Tibial artery (tissue), 4 donors: Measurements from ENCODE around the gene FBXL7.
"Not testable (repeated sequence)": the region's sequence is repeated elsewhere in the genome, so short reads cannot be mapped to it uniquely, and the experiment has no call there.

Experiments used
- DNase-seq, 2 donors: peaks; one replicate each; pipeline ENCODE4 v3.0.0-alpha.2; 2019
- H3K27ac ChIP-seq, 2 donors: fragments of 200-600 bp; sonication (generic) in 1 of 2; 1 replicate in 1 of 2; 2 replicates in 1 of 2; pipeline ENCODE4 v1.5.1; 2018 to 2019; ENCODE audit warnings: mild to moderate bottlenecking in 1 of 2
- H3K27me3 ChIP-seq, 2 donors: fragments of 200-600 bp; sonication (generic) in 1 of 2; one replicate each; pipeline versions ENCODE4 v1.5.1 to v1.6.0; 2016 to 2019
- H3K36me3 ChIP-seq, 3 donors: fragments of 200-600 bp; sonication (generic) in 2 of 3; one replicate each; pipeline ENCODE4 v1.5.1; 2016 to 2019; ENCODE audit warnings: mild to moderate bottlenecking in 2 of 3
- H3K4me1 ChIP-seq, 4 donors: fragments of 200-600 bp; sonication (generic) in 2 of 4; 1 replicate in 3 of 4; 2 replicates in 1 of 4; pipeline ENCODE4 v1.5.1; 2016 to 2019
- H3K4me3 ChIP-seq, 2 donors: fragments of 200-600 bp; sonication (generic) in 1 of 2; 1 replicate in 1 of 2; 2 replicates in 1 of 2; pipeline ENCODE4 v1.5.1; 2018 to 2019; ENCODE audit warnings: mild to moderate bottlenecking in 2 of 2
- H3K9me3 ChIP-seq, 3 donors: fragments of 200-600 bp; sonication (generic) in 1 of 3; one replicate each; pipeline ENCODE4 v1.5.1; 2016 to 2019
- CTCF ChIP-seq, 2 experiments: fragments of 200-600 bp in 1 of 2; fragments of 450-650 bp in 1 of 2; IDR thresholded peaks; one replicate each; pipeline ENCODE4 v1.5.1; 2017 to 2019; ENCODE audit warnings: antibody characterized with exemption in 2 of 2, mild to moderate bottlenecking in 1 of 2, moderate library complexity in 1 of 2
- intact Hi-C: fragments of 100-400 bp; cut with DNase I; formaldehyde crosslinking; loops from one replicate; pipeline ENCODE4 v1.15.0; 2023; ENCODE audit warnings: low total_unique reads

The FBXL7 gene

DNA sequence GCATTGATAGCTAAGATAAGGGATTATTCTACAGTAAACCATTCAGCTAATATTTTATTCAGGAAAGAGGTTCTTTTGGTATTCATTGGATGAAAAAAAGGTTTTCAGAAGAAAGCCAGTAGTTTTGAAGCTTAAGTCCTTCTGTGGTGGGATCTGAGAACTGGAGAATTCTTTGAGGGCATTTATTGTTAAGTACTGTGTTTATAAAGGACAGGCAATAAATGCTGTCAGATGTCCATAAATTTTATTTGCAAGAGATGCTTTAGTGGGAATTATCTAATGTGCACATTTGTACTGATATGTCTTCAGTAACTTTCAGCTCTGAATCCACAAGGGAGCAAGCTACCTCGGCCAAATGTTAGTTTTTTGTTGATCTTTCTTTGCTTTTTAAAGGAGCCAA is 358.3 kb downstream of the FBXL7 start:
- H3K9me3 ChIP-seq: no peaks in the 10 kb centered on the region
- no peaks in the 10 kb centered on the region for H3K36me3 ChIP-seq
- no peak overlapping the region for H3K27ac ChIP-seq
- H3K4me1 ChIP-seq: no peaks in the 10 kb centered on the region
- no peaks in the 10 kb centered on the region for H3K27me3 ChIP-seq
- DNase-seq: no peak
- intact Hi-C loops: no loop called here
- H3K4me3 ChIP-seq: no peak overlapping the region
- TF ChIP-seq CTCF (IDR thresholded peaks at IDR 0.05): no peak

GRCh38 chr5:15864536-15865215 is 364.7 kb downstream of the FBXL7 start:
- no peaks in the 10 kb centered on the region for H3K27me3 ChIP-seq
- peaks cover 0 to 9% (median 0%) of the 10 kb centered on the region in 4 donors for H3K4me1 ChIP-seq
- no peak overlapping the region for H3K27ac ChIP-seq
- no peak overlapping the region for H3K4me3 ChIP-seq
- TF ChIP-seq CTCF (IDR thresholded peaks at IDR 0.05): no peak
- intact Hi-C loops: no loop called here
- H3K36me3 ChIP-seq: no peaks in the 10 kb centered on the region
- H3K9me3 ChIP-seq: no peaks in the 10 kb centered on the region
- no peak for DNase-seq

DNA sequence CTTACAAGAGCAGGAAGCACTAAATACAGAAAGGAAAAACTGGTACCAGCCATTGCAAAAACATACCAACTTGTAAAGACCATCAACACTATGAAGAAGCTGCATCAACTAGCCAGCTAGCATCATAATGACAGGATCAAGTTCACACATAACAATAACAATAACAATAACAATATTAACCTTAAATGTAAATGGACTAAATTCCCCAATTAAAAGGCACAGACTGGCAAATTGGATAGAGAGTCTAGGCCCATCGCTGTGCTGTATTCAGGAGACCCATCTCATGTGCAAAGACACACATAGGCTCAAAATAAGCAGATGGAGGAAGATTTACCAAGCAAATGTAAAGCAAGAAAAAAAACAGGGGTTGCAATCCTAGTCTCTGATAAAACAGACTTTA is 372.3 kb downstream of the FBXL7 start:
- H3K4me1 ChIP-seq, H3K36me3 ChIP-seq, H3K4me3 ChIP-seq, intact Hi-C loops, H3K27me3 ChIP-seq, H3K27ac ChIP-seq, DNase-seq, H3K9me3 ChIP-seq: not testable (repeated sequence)

GRCh38 chr5:15877914-15878313 is 377.9 kb downstream of the FBXL7 start:
- no peaks in the 10 kb centered on the region for H3K9me3 ChIP-seq
- no peak for TF ChIP-seq CTCF (IDR thresholded peaks at IDR 0.05)
- H3K36me3 ChIP-seq: no peaks in the 10 kb centered on the region
- no peak for DNase-seq
- H3K4me1 ChIP-seq: peaks cover 0 to 27% (median 0%) of the 10 kb centered on the region in 4 donors
- H3K27ac ChIP-seq: no peak overlapping the region
- no peaks in the 10 kb centered on the region for H3K27me3 ChIP-seq
- intact Hi-C loops: no loop called here
- H3K4me3 ChIP-seq: no peak overlapping the region

GRCh38 chr5:15880201-15880600 is 380.2 kb downstream of the FBXL7 start:
- no peak for DNase-seq
- Histone ChIP-seq H3K36me3 (no peaks in the 10 kb centered on the region), H3K9me3 (no peaks in the 10 kb centered on the region), H3K4me3 (no peak overlapping the region), H3K27me3 (no peaks in the 10 kb centered on the region), H3K27ac (no peak overlapping the region), H3K4me1 (peaks cover 0 to 27% (median 0%) of the 10 kb centered on the region in 4 donors)
- TF ChIP-seq CTCF (IDR thresholded peaks at IDR 0.05): no peak
- intact Hi-C loops: no loop called here

DNA sequence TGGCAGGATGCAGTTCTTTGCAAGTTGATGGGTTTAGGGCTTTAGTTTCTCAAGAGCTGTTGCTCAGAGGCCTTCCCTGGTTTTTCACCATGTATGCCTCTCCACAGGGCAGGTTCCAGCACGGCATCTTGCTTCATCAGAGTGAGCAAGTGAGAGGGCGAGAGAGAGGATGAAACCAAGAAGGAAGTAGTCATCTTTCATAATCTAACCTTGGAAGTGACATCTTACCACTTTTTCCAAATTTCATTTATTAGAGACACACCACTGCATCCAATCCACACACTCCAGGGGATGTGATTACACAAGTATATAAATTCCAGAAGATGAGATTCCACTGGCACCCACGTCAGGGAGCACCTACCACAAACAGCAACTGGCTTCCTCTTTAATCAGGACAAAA is 385.2 kb downstream of the FBXL7 start:
- H3K4me1 ChIP-seq: peaks cover 0 to 7% (median 0%) of the 10 kb centered on the region in 4 donors
- no peak overlapping the region for H3K4me3 ChIP-seq
- no peak for TF ChIP-seq CTCF (IDR thresholded peaks at IDR 0.05)
- no peak overlapping the region for H3K27ac ChIP-seq
- intact Hi-C loops: no loop called here
- no peaks in the 10 kb centered on the region for H3K9me3 ChIP-seq
- no peak for DNase-seq
- no peaks in the 10 kb centered on the region for H3K36me3 ChIP-seq
- H3K27me3 ChIP-seq: no peaks in the 10 kb centered on the region
